HG02970 (cell line): ENCODE data around the gene MIER3.

Source experiments
- ATAC-seq: cut with Tn5 transposase; IDR thresholded peaks from one replicate; pipeline ENCODE4 v1.9.1; 2021; ENCODE audit warnings: mild to moderate bottlenecking, moderate library complexity, moderate number of reproducible peaks; ENCODE audit not compliant: unreplicated experiment, low FRiP score

The MIER3 gene

DNA sequence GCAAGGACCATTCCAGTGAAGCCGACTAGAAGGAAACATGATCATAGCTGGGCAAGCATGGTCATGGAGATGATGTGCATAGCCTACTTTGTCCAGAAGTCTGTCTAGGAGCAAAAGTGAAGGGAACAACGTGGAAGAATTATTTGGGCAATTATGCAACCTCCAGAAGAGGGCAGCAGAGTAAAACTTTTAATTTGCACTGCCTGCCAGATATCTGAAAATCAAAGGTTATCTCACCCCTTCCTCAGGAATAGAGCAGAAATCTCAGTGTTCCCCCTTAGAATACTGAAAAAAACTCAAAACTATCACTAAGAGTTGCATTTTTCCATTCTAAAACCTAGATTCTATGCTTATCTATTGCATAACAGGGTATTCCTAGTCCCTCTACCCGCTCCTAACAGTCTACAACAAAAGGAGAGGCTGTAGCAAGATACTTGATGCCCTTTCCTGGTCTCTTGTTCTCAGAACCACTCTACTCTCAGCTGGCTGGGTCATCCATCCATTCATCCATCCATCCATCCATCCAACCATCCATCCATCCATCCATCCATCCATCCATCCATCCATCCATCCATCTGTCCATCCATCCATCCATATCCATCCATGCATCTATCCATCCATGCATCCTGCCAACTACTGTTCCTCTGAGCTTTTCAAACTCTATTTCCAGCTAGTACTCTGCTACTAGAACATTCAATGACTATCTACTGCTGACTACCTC, 50.9 kb downstream of the MIER3 start:
- no peak for ATAC-seq

DNA sequence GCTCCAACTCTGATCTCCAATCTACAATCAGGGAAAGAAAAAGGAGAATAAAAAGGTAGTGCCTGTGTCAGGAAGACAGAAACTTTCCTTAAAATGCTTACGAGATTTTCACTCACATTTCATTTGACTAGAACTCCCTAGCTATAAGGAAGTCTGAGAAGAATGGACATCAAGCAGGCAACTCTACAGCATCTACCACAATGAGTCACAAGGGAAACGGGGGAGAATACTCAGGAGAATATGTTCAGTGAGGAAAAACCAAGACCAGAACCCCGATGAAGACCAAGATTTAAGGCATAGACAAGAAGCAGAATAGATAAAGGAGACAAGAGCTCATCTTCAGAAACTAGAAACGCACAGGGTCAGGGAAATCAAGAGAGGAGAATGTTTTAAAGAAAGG, 51.5 kb downstream of the MIER3 start:
- ATAC-seq: no peak

DNA sequence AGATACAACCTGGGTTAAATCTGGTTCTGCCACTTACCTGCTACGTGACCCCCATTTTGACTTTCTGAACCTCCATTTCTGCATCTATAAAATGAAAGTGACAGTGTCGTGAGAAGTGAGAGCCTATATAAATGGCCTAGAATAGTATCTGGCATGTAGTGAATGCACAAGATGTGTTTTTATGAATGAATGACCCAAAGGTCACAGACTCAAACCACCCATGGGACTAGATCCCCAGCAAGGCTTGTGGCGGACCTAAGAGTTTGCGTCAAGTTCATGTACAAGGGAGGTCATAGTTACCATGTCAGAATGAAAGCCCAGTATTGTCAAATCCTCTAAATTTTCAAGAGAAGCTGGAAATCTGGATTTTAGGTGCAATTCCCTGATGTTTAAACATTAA, 53.7 kb downstream of the MIER3 start:
- ATAC-seq: no peak

DNA sequence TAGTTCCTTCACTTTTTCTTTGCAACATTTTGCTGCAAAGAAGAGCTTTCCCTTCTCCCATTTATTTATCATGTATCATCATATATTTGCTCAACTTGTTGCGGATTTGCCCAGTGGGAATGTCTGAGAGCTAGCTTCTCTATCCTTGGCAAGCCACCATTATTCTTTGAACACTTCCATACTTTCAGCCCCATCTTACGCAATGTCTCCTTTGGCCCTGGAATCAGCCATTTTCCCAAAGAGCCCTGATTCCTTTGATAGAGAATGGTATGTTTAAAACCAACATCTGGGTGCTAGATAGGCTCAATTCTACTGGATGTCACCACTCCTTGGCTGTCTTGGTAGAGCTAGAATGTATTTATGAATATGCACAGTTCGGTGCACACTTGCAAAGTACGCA, 55.2 kb downstream of the MIER3 start:
- no peak for ATAC-seq

DNA sequence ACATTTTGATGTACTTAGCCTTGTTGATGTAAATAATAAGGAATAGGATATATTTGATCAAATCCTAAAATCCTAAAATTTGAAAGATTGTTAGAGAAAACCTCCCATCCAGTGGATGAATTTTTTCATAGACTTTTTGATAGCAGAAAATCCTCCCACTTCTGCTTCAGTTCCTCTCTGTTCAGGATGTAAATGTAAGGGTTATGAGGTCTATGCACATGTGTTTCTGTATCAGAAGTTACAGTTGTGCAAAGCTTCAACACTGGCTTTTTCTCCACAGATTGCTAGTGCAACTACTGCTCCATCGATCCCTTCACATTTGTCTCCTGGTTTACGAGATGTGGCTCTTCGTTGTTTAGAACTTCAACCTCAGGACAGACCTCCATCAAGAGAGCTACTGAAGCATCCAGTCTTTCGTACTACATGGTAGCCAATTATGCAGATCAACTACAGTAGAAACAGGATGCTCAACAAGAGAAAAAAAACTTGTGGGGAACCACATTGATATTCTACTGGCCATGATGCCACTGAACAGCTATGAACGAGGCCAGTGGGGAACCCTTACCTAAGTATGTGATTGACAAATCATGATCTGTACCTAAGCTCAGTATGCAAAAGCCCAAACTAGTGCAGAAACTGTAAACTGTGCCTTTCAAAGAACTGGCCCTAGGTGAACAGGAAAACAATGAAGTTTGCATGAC, 58.5 kb downstream of the MIER3 start:
- no peak for ATAC-seq

DNA sequence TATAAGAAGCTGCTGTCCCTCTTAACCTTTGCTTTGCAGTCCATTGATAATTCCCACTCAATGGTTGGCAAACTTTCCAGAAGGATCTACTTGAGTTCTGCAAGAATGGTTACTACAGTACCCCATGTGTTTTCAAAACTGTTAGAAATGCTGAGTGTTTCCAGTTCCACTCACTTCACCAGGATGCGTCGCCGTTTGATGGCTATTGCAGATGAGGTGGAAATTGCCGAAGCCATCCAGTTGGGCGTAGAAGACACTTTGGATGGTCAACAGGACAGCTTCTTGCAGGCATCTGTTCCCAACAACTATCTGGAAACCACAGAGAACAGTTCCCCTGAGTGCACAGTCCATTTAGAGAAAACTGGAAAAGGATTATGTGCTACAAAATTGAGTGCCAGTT, 70.4 kb downstream of the MIER3 start:
- ATAC-seq: no peak

DNA sequence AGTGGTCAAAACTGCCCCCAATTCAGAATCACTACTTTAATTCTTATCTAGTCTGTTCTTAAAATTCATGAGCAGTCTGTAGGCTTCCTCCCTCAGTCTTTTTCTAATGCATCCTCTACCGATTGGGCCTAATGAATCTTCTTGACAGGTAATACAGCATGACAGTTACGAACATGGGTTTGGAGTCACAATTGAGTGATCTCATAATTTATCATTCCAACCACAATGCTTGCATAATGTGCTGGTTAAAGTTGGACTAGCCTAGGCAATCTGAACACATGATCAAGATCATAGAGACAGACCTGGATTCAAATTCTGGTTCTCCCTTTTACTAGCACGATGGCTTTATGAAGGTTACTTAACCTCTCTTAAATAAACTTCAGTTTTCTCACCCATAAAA, 75.6 kb downstream of the MIER3 start:
- no peak for ATAC-seq

DNA sequence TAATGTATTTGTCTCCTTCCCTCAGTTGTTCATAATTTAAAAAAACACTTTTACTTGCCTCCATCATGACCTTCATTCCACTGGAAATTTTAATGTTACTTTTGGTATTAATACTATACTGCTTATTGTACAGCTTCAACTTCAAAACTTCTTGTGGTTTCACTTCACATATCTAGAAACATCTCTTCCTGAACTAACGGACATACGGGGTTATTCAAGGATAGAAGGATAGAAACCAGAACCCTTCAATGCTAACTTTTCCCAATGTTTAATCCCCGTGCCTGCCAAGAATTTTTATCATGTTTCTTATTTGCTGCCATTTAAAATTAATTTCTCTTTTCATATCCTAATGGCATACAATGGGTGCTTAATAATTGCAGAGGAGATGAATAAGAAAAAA, 78.9 kb downstream of the MIER3 start:
- ATAC-seq: no peak

DNA sequence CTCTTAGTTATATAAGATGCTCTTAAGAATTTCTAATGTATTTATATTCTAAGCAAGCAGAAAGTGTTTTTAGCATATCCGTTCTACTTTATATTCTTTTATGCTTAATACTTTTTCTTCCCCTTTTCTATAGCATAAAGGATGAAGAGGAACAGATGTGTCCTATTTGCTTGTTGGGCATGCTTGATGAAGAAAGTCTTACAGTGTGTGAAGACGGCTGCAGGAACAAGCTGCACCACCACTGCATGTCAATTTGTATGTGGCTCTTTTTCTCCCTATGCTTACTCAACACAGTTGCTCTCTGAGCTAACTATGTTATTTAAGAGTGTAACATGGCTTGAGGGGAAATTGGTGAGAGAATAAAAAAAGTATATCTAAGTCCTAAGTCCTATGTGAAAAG, 80.1 kb downstream of the MIER3 start:
- ATAC-seq: no peak
